Stomach smooth muscle (tissue), 2 donors: ENCODE results near the gene DNAAF2.
"Not testable (repeated sequence)": the region's sequence is repeated elsewhere in the genome, so short reads cannot be mapped to it uniquely, and the experiment has no call there.

ENCODE experiments used
- H3K27ac ChIP-seq: one replicate; pipeline ENCODE4 v1.7.0; 2013; ENCODE audit warnings: mild to moderate bottlenecking, low read length, inconsistent platforms
- H3K27me3 ChIP-seq, 2 donors: one replicate each; pipeline ENCODE4 v1.7.0; 2013; ENCODE audit warnings: low read length in 2 of 2; ENCODE audit not compliant: insufficient read depth in 2 of 2, control insufficient read depth in 1 of 2
- H3K36me3 ChIP-seq, 2 donors: one replicate each; pipeline ENCODE4 v1.7.0; 2013; ENCODE audit warnings: low read length in 2 of 2; ENCODE audit not compliant: control insufficient read depth in 2 of 2, insufficient read depth in 2 of 2
- H3K4me1 ChIP-seq: one replicate; pipeline ENCODE4 v1.7.0; 2013; ENCODE audit warnings: low read length; ENCODE audit not compliant: control insufficient read depth, insufficient read depth
- H3K4me3 ChIP-seq, 2 donors: one replicate each; pipeline ENCODE4 v1.7.0; 2013; ENCODE audit warnings: low read length in 2 of 2
- H3K9ac ChIP-seq, 2 donors: one replicate each; pipeline ENCODE4 v1.7.0; 2013; ENCODE audit warnings: low read length in 2 of 2, mild to moderate bottlenecking in 1 of 2
- H3K9me3 ChIP-seq, 2 donors: one replicate each; pipeline ENCODE4 v1.7.0; 2013; ENCODE audit warnings: low read length in 2 of 2; ENCODE audit not compliant: control insufficient read depth in 2 of 2
- donor health status: healthy.
- donor health status: Pancreatic carcinoma.

The DNAAF2 gene, protein sequence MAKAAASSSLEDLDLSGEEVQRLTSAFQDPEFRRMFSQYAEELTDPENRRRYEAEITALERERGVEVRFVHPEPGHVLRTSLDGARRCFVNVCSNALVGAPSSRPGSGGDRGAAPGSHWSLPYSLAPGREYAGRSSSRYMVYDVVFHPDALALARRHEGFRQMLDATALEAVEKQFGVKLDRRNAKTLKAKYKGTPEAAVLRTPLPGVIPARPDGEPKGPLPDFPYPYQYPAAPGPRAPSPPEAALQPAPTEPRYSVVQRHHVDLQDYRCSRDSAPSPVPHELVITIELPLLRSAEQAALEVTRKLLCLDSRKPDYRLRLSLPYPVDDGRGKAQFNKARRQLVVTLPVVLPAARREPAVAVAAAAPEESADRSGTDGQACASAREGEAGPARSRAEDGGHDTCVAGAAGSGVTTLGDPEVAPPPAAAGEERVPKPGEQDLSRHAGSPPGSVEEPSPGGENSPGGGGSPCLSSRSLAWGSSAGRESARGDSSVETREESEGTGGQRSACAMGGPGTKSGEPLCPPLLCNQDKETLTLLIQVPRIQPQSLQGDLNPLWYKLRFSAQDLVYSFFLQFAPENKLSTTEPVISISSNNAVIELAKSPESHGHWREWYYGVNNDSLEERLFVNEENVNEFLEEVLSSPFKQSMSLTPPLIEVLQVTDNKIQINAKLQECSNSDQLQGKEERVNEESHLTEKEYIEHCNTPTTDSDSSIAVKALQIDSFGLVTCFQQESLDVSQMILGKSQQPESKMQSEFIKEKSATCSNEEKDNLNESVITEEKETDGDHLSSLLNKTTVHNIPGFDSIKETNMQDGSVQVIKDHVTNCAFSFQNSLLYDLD

DNA sequence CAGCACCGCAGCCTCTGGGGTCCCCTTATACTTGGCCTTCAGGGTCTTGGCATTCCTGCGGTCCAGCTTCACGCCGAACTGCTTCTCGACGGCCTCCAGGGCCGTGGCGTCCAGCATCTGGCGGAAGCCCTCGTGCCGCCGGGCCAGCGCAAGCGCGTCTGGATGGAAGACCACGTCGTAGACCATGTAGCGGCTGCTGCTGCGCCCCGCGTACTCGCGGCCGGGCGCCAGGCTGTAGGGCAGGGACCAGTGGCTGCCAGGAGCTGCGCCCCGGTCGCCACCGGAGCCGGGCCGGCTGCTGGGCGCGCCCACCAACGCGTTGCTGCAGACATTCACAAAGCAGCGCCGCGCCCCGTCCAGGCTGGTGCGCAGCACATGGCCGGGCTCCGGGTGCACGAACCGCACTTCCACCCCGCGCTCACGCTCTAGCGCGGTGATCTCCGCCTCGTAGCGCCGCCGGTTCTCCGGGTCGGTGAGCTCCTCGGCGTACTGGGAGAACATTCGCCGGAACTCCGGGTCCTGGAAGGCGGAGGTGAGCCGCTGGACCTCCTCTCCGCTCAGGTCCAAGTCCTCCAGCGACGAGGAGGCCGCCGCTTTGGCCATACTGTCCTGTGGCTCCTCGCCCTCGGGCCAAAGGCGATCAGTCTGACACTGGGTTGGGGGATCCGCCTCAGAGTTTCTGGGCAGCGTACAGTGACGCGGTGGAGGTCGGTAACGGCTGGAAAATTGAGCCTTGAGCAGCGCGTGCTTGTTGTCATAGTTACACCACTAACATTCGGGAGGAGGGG, at the start of gene DNAAF2:
TSS of gene DNAAF2 (minus strand) at position 698 of the 788 bp plus-strand sequence. CDS start at position 603, 95 bp downstream.
- Histone ChIP-seq H3K4me1 (peaks cover 11% of the 10 kb centered on the region), H3K9ac (peak within 1 kb of the TSS; percentile 81 to 87)

DNA sequence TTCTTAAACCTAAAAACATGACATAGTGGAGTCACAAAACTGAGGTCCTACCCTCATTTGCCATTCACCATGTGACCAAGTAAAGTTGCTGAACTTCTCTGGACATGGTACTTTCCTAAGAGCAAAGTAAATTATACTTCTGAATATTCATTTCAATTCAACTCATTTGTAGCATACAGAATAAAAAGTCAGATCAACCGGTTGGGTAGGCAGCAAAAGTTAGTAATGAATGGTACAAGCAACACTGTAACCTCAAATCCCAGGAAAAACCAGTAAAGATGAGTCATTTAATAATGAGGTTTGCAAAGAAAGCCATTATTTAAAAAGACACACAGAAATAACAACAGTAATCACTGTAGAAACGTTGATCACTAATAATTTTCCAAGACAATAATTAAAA, 44.2 kb upstream of the DNAAF2 start:
- Histone ChIP-seq H3K9me3 (no peaks in the 10 kb centered on the region), H3K36me3 (no peaks in the 10 kb centered on the region), H3K4me3 (no peak overlapping the region), H3K27ac (no peak overlapping the region), H3K9ac (no peak overlapping the region), H3K27me3 (no peaks in the 10 kb centered on the region), H3K4me1 (no peaks in the 10 kb centered on the region)

More for the DNA sequence above, at the start of gene DNAAF2:
- peak within 1 kb of the TSS; percentile 91 for H3K27ac ChIP-seq
- H3K36me3 ChIP-seq: no peaks in the 10 kb centered on the region
- H3K27me3 ChIP-seq: no peaks in the 10 kb centered on the region
- no peaks in the 10 kb centered on the region for H3K9me3 ChIP-seq
- H3K4me3 ChIP-seq: peak within 1 kb of the TSS; percentile 85 to 93

GRCh38 chr14:49677643-49678042, 42.6 kb upstream of the DNAAF2 start:
- no peak overlapping the region for H3K9ac ChIP-seq
- no peaks in the 10 kb centered on the region for H3K9me3 ChIP-seq
- no peaks in the 10 kb centered on the region for H3K27me3 ChIP-seq
- H3K36me3 ChIP-seq: no peaks in the 10 kb centered on the region
- no peaks in the 10 kb centered on the region for H3K4me1 ChIP-seq
- H3K27ac ChIP-seq: no peak overlapping the region
- no peak overlapping the region for H3K4me3 ChIP-seq

- no peak overlapping the region for H3K27ac ChIP-seq
- no peaks in the 10 kb centered on the region for H3K27me3 ChIP-seq
- H3K9ac ChIP-seq: no peak overlapping the region
- no peak overlapping the region for H3K4me3 ChIP-seq
- H3K4me1 ChIP-seq: no peaks in the 10 kb centered on the region
- H3K36me3 ChIP-seq: no peaks in the 10 kb centered on the region
- no peaks in the 10 kb centered on the region for H3K9me3 ChIP-seq
These were observed 38.5 kb upstream of the DNAAF2 start for GRCh38 chr14:49673586-49673985.

GRCh38 chr14:49670475-49670874, 35.4 kb upstream of the DNAAF2 start:
- no peak overlapping the region for H3K9ac ChIP-seq
- H3K9me3 ChIP-seq: no peaks in the 10 kb centered on the region
- no peaks in the 10 kb centered on the region for H3K27me3 ChIP-seq
- no peak overlapping the region for H3K4me3 ChIP-seq
- no peaks in the 10 kb centered on the region for H3K4me1 ChIP-seq
- no peaks in the 10 kb centered on the region for H3K36me3 ChIP-seq
- H3K27ac ChIP-seq: no peak overlapping the region

DNA sequence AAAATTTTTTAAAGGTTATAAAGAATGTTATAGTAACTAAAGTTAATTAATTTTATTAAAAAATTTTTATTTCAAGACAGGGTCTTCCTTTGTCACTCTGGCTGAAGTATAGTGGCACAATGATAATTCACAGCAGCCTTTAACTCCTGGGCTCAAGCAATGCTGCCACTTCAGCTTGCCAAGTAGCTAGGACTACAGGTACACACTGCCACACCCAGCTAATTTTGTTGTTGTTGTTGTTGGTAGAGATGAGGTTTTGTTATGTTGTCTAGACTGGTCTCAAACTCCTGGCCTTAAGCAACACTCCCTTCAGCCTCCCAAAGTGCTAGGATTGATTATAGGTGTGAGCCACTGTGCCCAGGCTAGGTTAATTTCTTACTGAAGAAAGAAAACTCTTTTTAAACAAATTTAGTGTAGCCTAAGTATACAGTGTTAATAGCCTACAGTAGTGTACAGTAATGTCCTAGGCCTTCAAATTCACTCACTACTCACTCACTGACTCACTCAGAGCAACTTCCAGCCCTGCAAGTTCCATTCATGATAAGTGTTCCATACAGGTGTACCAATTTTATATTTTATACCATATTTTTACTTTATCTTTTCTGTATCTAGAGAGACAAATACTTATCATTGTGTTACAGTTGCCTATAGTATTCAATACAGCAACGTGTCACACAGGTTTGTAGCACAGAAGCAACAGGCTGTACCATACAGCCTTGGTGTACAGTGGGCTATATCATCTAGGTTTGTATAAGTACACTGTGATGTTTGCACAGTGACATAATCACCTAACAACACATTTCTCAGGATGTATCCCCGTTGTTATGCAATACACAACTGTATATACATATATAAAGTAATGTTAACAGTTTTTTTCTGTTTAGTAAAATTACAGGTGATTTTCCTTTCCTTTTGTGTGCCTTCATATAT, 24.7 kb upstream of the DNAAF2 start:
- H3K27ac ChIP-seq: no peak overlapping the region
- no peaks in the 10 kb centered on the region for H3K9me3 ChIP-seq
- H3K27me3 ChIP-seq: no peaks in the 10 kb centered on the region
- no peaks in the 10 kb centered on the region for H3K36me3 ChIP-seq
- H3K4me3 ChIP-seq: no peak overlapping the region
- no peaks in the 10 kb centered on the region for H3K4me1 ChIP-seq
- no peak overlapping the region for H3K9ac ChIP-seq

GRCh38 chr14:49657500-49657899, 22.5 kb upstream of the DNAAF2 start:
- not testable (repeated sequence) for H3K27ac ChIP-seq, H3K4me3 ChIP-seq, H3K4me1 ChIP-seq, H3K9me3 ChIP-seq, H3K27me3 ChIP-seq, H3K9ac ChIP-seq, H3K36me3 ChIP-seq

DNA sequence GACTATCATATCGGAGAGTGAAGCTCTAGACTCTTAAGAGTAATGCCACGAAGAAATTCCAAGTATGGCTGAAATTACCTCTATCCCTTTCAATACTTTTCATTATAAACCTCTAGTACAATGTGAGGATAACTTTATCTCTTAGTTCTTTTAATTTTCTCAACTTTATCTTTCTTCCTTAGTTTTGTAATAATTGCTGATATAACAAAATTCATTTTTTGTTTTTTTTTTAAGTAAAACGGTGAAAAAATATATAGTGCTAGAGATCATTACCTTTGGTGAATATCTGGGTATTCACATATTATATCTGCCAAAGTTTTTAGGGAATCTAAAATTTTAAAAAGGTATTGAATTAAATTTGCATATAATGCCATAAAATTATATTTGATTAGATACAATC, 19.5 kb upstream of the DNAAF2 start:
- no peaks in the 10 kb centered on the region for H3K27me3 ChIP-seq
- no peak overlapping the region for H3K4me3 ChIP-seq
- no peaks in the 10 kb centered on the region for H3K36me3 ChIP-seq
- H3K9ac ChIP-seq: no peak overlapping the region
- no peak overlapping the region for H3K27ac ChIP-seq
- no peaks in the 10 kb centered on the region for H3K4me1 ChIP-seq
- H3K9me3 ChIP-seq: no peaks in the 10 kb centered on the region

DNA sequence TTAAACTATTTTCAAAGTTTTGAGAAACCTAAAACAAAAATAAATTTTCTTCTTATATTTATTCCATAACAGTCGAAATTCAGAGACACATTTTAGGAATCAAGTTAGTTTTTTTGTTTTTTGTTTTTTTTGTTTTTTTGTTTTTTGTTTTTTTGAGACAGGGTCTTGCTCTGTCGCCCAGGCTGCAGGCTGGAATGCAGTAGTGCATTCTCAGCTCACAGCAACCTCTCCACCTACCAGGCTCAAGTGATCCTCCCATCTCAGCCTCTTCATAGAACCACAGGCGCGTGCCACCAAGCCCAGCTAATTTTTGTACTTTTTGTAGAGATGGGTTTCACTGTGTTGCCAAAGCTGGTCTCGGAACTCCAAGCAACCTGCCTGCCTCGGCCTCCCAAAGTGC, 18.5 kb upstream of the DNAAF2 start:
- H3K27ac ChIP-seq: no peak overlapping the region
- H3K36me3 ChIP-seq: no peaks in the 10 kb centered on the region
- H3K4me1 ChIP-seq: no peaks in the 10 kb centered on the region
- no peak overlapping the region for H3K4me3 ChIP-seq
- no peaks in the 10 kb centered on the region for H3K9me3 ChIP-seq
- no peak overlapping the region for H3K9ac ChIP-seq
- no peaks in the 10 kb centered on the region for H3K27me3 ChIP-seq

DNA sequence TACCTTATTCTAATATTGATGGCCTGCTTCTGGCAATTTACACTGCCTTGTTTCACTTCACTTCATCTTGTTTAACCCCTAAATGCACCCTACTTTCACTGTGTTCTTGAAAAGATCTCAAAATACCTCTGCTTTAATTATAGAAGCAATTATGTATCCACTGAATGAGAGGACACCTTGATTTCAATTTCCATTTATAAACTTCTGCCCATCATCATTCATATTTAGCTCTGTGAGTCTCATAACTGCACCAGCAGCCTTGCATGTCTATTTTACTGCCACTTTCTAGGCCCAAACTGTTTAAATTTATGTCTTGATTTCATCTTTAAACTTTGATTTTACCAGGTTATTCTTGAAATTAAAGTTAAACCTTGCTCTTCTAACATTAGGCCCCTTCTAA, 7.1 kb upstream of the DNAAF2 start:
- Histone ChIP-seq H3K27me3 (no peaks in the 10 kb centered on the region), H3K9me3 (no peaks in the 10 kb centered on the region), H3K27ac (no peak overlapping the region), H3K9ac (no peak overlapping the region), H3K4me3 (no peak overlapping the region), H3K4me1 (peaks cover 3% of the 10 kb centered on the region), H3K36me3 (no peaks in the 10 kb centered on the region)
